Hematopoietic multipotent progenitor cell treated with erythropoietin and hydrocortisone succinate and interleukin-3 and kit ligand, for 8 days (in vitro differentiated cells): Measurements from ENCODE around the gene C5.
"Not testable (repeated sequence)": the region's sequence is repeated elsewhere in the genome, so short reads cannot be mapped to it uniquely, and the experiment has no call there.

ENCODE experiments used
- DNase-seq: peaks from one replicate; pipeline ENCODE4 v3.0.0-alpha.2; 2015

C5 gene

DNA sequence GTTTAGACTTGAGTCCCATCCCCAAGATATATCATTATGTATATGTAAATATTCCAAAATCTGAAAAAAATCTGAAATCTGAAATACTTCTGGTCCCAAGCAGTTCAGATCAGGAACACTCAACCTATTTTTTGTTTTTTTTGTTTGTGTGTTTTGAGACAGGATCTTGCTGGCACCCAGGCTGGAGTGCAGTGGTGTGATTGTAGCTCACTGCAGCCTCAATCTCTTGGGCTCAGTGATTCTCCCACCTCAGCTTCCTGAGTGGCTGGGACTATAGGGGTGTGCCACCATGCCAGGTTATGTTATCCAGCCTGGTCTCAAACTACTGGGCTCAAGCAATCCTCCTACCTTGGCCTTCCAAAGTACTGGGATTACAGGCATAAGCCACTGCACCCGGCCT lies 72.8 kb downstream of the C5 start:
- DNase-seq = no peak

- DNase-seq = no peak
Measured at GRCh38 chr9:120974921-120975320, 75.2 kb downstream of the C5 start.

DNA sequence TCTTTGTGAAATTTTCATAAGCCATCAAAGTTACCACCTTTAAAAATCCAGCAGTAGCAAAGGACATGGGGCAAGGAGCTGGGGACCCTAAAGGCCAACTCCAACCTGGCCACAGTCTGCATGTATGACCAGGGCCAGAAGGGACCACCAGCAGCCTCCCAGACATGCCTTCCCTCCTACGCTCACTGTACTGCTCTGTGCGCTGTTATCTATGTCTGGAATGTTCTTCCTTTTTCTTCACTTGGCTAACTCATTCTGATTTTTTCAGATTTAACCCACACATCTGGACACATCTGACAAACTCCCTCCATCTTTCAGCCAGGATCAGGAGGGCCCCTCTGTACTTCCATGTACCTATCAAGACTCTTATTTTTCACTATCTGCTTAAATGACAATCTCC lies 75.9 kb downstream of the C5 start:
- DNase-seq = no peak

DNA sequence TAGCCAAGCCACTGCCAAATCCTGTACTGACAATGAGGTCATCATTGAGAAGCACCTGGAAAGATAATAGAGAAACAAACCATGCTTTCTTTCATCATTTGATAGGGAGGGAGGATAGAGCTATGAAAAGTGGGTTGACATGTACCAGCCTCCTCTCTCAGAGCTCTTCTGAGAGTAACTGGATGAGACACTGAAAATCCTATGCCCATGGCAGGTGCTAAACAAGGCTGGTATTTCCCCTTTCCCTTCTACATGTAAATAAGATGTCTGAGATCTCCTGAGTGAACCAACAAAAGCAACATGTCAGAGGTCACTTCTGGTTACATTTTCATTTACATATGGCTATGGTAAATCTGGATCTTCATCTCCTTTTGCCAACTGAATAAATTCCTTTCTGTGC lies 78.1 kb downstream of the C5 start:
- no peak for DNase-seq

- not testable (repeated sequence) for DNase-seq
Measured at GRCh38 chr9:120971471-120971870, 78.6 kb downstream of the C5 start.

GRCh38 chr9:120970244-120970643 lies 79.8 kb downstream of the C5 start:
- no peak for DNase-seq

- DNase-seq = no peak
Measured at GRCh38 chr9:120966013-120966369, 84.1 kb downstream of the C5 start.

DNA sequence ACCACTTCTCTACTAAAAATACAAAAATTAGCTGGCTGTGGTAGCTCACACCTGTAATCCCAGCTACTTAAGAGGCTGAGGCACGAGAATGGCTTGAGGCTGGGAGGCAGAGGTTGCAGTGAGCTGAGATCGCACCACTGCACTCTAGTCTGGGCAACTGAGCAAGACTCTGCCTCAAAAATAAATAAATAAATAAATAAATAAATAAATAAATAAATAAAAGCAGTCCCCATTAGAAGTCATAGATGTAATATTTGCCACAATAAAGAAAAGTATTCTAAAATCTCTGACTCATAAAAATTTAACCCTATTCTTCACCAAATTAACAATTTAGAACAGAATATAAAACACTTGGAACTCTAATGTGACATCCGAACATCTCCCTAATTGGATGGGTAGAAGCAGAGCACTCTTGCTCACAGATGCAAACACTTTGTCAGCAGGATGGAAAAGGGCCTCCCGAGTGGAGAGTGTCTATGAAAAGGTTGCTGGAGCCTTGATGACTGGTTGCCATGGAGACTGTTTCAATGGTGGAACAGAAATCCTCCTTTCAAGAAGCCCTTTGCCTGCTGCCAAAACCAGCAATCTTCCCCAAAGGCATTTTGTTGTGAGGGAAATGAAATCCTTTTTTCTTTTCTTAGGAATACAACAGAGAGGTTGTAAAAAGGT lies 84.6 kb downstream of the C5 start:
- DNase-seq = no peak

DNA sequence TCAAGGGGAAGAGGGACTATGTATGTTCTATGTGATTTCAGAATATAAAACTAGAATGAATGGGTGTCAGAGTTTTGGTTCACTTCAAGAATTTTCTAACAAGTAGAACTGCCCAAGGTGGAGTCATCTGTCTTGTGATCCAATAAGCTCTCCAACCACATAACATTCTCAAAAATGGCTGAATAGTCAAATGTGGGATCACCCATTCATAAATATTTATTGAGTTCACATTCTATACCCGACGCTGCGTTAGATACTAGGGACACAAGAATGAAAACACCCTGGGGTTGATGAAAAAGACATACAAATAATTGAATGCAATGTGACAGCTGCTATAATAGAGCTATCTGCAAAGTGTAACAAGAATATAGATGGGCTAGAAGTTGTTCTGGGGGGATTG lies 88.1 kb downstream of the C5 start:
- DNase-seq = no peak

GRCh38 chr9:120960001-120960400 lies 90.1 kb downstream of the C5 start:
- no peak for DNase-seq

DNA sequence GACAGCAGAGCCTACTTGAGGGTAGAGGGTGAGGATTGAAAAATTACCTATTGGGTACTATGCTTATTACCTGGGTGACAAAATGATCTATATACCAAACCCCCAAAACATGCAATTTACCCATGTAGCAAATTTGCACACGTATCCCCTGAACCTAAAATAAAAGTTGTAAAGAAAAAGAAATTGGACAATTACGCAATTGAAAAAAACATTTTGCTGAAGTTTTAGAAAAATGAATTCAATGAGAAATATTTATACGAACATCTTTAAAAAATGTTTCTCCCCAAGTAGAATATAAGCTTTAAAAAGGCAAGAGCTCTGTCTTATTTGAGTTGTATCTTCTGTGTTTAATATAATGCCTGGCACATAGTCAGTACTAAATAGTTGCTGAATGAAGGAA lies 93.2 kb downstream of the C5 start:
- no peak for DNase-seq

GRCh38 chr9:120951960-120952618 lies 98.0 kb downstream of the C5 start:
- no peak for DNase-seq

- no peak for DNase-seq
Measured at GRCh38 chr9:120950421-120951388, 99.4 kb downstream of the C5 start.

DNA sequence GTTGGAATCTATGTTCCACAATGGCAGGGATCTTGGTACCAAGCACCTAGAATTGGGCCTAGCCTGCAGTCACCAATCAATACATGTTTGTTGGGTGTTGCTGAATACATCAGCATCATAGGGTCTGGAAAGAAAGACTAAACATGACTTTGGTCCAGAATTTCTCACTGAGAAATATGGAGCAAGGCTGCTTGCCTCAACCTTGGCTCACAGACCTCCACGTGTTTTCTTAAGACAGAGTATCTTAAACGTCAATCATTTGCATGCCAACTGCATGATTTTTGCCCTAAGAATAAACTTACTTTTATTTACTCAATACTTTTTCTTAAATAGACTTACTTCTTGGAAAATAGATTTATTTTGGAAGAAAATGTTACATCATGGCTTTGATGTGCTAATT lies 100.8 kb downstream of the C5 start:
- no peak for DNase-seq

DNA sequence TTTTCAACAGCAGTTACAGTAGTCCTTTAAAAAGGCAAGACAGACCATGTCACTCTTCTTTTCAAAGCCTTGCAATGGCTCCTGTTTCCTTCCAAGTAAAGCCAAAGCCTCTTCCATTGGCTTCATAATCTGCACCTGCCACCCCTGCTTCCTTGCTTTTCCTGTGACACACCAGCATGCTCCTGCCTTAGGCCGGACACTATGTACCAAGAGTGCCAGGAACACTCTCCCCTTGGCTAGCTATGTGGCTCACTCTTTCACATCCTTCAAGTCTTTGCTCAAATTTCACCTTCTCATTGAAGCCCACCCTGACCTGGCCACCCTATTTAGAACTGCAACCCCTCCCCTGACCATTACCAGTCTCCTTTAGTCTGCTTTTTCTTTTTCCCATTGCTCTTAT lies 101.3 kb downstream of the C5 start:
- DNase-seq = no peak

DNA sequence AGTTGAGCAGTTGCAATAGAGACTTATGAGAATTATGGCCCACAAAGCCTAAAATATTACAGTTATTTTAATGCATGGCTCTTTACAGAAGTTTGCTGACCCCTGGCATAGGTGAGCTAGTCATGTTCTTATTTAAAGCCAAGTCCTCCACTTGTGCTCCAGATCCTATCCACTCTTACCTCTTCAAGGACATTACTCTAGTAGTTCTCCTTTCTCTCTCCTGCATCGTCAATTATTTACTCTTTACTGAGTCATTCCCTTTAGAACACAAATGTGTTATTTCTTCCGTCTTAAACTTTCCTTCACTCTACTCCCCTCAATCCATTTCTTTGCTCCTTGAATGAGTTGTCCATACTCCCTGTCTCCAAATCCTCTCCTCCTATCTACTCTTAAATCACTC lies 102.9 kb downstream of the C5 start:
- no peak for DNase-seq

DNA sequence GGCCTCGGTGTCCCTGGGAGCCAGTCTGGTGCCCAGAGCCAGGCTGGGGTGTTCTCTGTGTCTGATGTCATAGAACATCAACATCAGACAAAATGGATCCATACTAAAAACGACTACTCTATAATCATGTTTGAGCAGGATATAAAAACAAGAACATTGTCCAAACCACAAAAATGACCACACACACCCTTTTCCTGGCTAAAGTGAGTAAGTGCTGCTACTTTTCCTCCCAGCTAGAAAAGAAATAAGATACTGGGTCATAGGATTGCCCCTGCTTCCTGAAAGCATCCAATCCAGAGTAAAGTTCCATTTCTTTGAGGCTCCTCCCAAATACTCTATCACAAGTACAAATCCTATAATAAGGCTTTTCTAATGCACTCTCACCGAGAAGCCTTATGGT lies 103.8 kb downstream of the C5 start:
- DNase-seq = no peak

DNA sequence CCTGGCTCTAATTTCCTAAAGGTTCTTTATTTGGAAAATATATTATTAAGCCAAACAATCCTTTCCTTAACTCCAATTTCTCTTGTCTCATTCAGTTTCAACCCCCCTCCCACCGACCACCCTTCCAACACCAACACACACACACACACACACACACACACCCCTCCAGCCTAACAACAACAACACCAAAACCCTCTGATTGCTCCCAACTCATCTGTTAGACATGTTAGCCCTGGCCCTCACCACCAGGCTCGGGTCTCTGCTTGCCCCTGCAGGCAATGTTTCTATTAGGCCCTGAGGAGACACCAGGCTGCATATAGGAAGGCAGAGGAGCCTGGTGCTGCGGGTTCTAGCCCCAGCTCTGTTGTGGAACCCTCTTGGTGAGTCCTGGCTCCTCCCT lies 105.1 kb downstream of the C5 start:
- DNase-seq = no peak

DNA sequence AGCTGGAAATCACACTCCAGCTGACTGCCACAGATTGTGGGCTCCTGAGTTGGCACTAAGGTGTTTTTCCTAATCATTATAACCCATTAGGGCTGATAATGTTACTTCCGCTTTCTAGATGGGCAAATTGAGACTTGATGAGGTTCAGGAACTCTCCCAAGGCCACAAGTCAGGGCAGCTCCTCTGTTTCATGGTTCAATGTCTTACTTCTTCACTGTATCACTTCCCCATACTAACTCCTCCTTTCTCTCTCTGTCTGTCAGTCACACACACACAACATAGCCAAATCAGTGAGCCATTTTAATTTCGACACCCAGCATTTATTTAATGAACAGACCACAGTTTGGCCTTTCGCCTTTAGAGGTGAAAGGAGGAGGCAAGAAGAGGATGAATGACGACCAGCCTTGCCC lies 105.6 kb downstream of the C5 start:
- DNase-seq = peak; percentile 31

DNA sequence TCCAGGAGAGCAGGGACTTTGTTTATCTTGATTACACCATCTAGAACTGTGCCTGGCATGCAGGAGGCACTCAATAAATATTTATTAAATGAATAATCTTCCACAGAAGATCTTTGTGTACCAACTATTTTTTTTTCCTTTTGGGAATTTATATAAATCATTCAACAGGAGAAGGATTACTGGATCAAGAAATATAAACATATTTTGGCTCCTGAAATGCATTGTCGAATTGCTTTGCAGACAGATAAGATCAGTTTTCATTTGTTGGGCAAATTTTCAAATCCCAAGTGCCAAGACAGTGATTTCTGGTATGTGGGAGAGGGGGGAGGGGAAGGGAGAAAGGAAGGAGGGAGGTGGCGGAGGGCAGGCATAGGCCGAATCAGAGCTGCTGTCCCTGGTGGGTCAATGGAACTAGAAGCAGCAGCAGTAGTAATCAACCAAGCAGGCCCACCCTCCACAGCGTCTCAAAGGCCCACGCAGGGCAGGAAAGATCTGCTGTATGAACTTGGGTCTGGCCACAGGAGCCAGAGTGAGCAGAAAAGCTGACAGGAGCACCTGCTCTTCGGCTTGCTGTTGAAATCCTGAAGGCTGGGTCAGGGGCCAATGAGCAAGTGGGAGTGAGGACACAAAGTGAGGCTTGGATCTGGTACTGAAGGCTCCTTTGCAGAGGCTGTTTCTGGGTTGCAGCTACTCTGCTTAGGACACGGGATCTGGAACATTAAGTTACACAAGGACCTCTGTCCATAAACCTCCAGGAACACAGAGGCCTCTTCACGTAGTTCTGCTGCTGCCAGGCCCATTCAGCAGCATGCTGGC lies 107.7 kb downstream of the C5 start:
- DNase-seq = no peak

DNA sequence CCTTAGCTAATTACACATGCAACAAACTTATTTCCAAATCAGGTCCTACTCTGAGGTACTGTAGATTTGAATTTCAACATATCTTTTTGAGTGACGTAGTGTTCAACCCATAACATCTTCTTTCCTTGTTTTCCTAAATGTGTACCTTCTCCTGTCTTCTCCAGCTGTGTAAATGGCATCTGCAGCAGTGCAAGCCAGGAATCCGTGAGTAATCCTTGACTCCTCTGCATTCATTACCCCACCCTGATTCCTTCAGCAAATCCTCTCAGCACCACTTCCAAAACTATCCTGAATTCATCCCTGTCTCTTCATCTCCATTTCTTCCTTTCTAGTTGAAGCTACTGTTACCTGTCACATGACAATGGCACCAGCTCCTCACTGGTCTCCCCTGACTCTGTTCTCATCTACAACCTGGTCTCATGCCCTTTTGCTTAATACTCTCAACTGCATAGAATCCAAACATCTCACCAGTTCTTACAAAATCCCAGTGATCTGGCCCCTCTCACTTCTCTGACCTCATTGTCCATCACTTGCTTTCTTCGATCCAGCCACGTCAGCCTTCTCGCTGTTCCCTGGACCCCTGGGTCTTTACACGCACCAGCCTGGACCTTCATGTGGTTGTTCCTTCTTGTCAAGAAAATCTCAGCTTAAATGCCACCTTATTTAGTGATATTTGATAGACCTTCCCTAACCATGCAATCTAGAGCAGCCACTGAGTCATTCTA lies 108.9 kb downstream of the C5 start:
- no peak for DNase-seq

- DNase-seq = no peak
Measured at GRCh38 chr9:120940573-120940972, 109.5 kb downstream of the C5 start.
